CD4-positive, alpha-beta memory T cell (primary cell): ENCODE data around the gene OR1L8. TPM values are rescaled to one million over a fixed set of nuclear protein-coding genes. Genes with fewer than 3 reads are reported as not detected.

Source experiments
- CTCF ChIA-PET: fragments of 350-600 bp; sonication (Branson Sonifier 250); formaldehyde crosslinking; loops from one replicate; lab custom pipeline; 2021; ENCODE audit warnings: inconsistent platforms; ENCODE audit not compliant: partially characterized antibody; lab: Charles Lee
- POLR2A ChIA-PET: fragments of 350-600 bp; sonication (Branson Sonifier 250); formaldehyde crosslinking; loops from one replicate; lab custom pipeline; 2021; ENCODE audit not compliant: partially characterized antibody; lab: Charles Lee
- DNase-seq, 5 donors: peaks; one replicate each; pipeline versions ENCODE4 v3.0.0 to v3.0.0-alpha.2; 2020 to 2022; ENCODE audit warnings: mixed read lengths in 1 of 5
- H3K27ac ChIP-seq: one replicate; pipeline ENCODE4 v1.7.0; 2013; ENCODE audit warnings: low read depth, low read length
- H3K27me3 ChIP-seq: 2 replicates; pipeline ENCODE4 v1.7.0; 2013; ENCODE audit warnings: mild to moderate bottlenecking, low read length, moderate library complexity; ENCODE audit not compliant: insufficient read depth
- H3K36me3 ChIP-seq: 2 replicates; pipeline ENCODE4 v1.7.0; 2013; ENCODE audit warnings: mild to moderate bottlenecking, low read length, moderate library complexity; ENCODE audit not compliant: insufficient read depth
- H3K4me1 ChIP-seq: 2 replicates; pipeline ENCODE4 v1.7.0; 2013; ENCODE audit warnings: mild to moderate bottlenecking, low read length, moderate library complexity; ENCODE audit not compliant: insufficient read depth
- H3K4me3 ChIP-seq, 2 donors: one replicate each; pipeline ENCODE4 v1.7.0; 2013; ENCODE audit warnings: low read length in 2 of 2, mild to moderate bottlenecking in 1 of 2
- H3K9me3 ChIP-seq, 2 donors: one replicate each; pipeline ENCODE4 v1.7.0; 2013; ENCODE audit warnings: low read length in 2 of 2, control low read depth in 1 of 2; ENCODE audit not compliant: control insufficient read depth in 1 of 2
- H3K27ac Mint-ChIP-seq, 7 donors: one replicate each; pipeline ENCODE4 v1.8.0; 2020 to 2021; ENCODE audit warnings: mixed read lengths in 7 of 7, mild to moderate bottlenecking in 6 of 7, inconsistent platforms in 3 of 7, moderate library complexity in 3 of 7
- H3K27me3 Mint-ChIP-seq, 2 donors: one replicate each; pipeline ENCODE4 v1.8.0; 2020 to 2021; ENCODE audit warnings: mixed read lengths in 2 of 2
- H3K36me3 Mint-ChIP-seq, 2 donors: one replicate each; pipeline ENCODE4 v1.8.0; 2020 to 2021; ENCODE audit warnings: mixed read lengths in 2 of 2, inconsistent platforms in 1 of 2, mild to moderate bottlenecking in 1 of 2
- H3K4me1 Mint-ChIP-seq, 4 donors: one replicate each; pipeline ENCODE4 v1.8.0; 2020 to 2021; ENCODE audit warnings: mixed read lengths in 4 of 4, mild to moderate bottlenecking in 1 of 4
- H3K4me3 Mint-ChIP-seq, 8 donors: one replicate each; pipeline ENCODE4 v1.8.0; 2020 to 2021; ENCODE audit warnings: mixed read lengths in 8 of 8, mild to moderate bottlenecking in 7 of 8, moderate library complexity in 6 of 8, inconsistent platforms in 3 of 8
- H3K9me3 Mint-ChIP-seq, 8 donors: one replicate each; pipeline ENCODE4 v1.8.0; 2020 to 2021; ENCODE audit warnings: mixed read lengths in 8 of 8, mild to moderate bottlenecking in 5 of 8, inconsistent platforms in 3 of 8, moderate library complexity in 1 of 8
- intact Hi-C: fragments of 100-400 bp; cut with micrococcal nuclease; formaldehyde crosslinking; loops from one replicate; pipeline ENCODE4 v1.15.1; 2023
- polyA plus RNA-seq, 2 donors: library from polyadenylated mRNA; unstranded; fragments of 300-500 nt; fragmentation: Illumina TruSeq; gene quantifications; one replicate each; pipeline ENCODE4 v1.2.3, GENCODE V29; 2021
- total RNA-seq, 2 experiments: library from RNA; stranded (reverse); gene quantifications; one replicate each; pipeline ENCODE4 v1.2.3, GENCODE V29; 2021

OR1L8 gene
- total and polyA plus RNA-seq, 4 experiments from 2014 or later, result not detected

DNA sequence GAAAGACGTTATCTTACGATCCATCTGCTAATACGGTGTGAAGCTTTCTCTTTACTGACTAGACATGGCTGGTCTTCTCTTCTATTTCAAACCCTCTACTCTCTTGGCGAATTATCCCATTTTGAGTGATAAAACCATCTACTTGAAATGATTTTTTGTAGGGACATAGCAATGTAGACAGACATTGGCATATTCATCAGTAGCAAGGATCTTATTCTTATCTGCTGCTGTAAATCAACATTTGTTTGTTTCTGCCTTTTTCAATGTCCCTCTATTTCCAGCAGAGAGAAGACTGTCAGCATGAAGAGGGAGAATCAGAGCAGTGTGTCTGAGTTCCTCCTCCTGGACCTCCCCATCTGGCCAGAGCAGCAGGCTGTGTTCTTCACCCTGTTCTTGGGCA is 64.3 kb downstream of the OR1L8 start, which contains the start of gene OR1J4:
Gene OR1J4, plus strand, starts transcription at position 301 of the 400 bp plus-strand sequence. Its CDS starts 0 bp downstream, at position 301.
- no peaks in the 10 kb centered on the region for H3K9me3 ChIP-seq
- ChIA-PET POLR2A (no interaction called here), CTCF (no interaction called here)
- no peak within 1 kb of the TSS for H3K4me3 ChIP-seq
- no peak within 1 kb of the TSS for H3K27ac ChIP-seq
- no peaks in the 10 kb centered on the region for H3K36me3 ChIP-seq
- H3K4me1 Mint-ChIP-seq, result no peaks in the 10 kb centered on the region
- H3K36me3 Mint-ChIP-seq, result no peaks in the 10 kb centered on the region
- no peak within 1 kb of the TSS for H3K27ac Mint-ChIP-seq
- no peaks in the 10 kb centered on the region for H3K27me3 ChIP-seq
- intact Hi-C loops, result no loop called here
- DNase-seq, result no peak
- H3K27me3 Mint-ChIP-seq, result peaks cover 8 to 13% of the 10 kb centered on the region in 2 donors
- no peaks in the 10 kb centered on the region for H3K4me1 ChIP-seq
- H3K9me3 Mint-ChIP-seq, result no peaks in the 10 kb centered on the region
- H3K4me3 Mint-ChIP-seq, result no peak within 1 kb of the TSS

DNA sequence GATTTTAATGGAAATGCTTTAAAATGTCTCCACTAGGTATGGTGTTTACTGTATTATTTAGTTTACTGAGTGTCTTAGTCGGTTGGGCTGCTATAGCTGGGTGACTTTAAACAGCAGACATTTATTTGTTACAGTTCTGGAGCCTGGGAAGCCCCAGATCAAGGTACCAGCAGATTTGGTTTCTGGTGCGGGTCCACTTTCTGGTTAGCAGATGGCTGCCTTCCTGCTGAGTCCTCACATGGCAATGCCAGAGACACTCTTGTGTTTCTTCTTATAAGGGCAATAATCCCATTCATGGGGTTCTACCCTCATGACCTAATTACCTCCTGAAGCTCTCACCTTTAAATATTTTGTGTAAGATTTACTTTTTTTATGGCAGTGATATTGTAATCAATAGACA is 65.0 kb downstream of the OR1L8 start:
- H3K4me1 ChIP-seq, result no peaks in the 10 kb centered on the region
- no peak overlapping the region for H3K27ac ChIP-seq
- no peak overlapping the region for H3K4me3 ChIP-seq
- intact Hi-C loops, result no loop called here
- H3K27ac Mint-ChIP-seq, result no peak overlapping the region
- peaks cover 7 to 10% of the 10 kb centered on the region in 2 donors for H3K27me3 Mint-ChIP-seq
- no peaks in the 10 kb centered on the region for H3K9me3 ChIP-seq
- H3K4me1 Mint-ChIP-seq, result no peaks in the 10 kb centered on the region
- no peaks in the 10 kb centered on the region for H3K36me3 ChIP-seq
- no peak overlapping the region for H3K4me3 Mint-ChIP-seq
- no peaks in the 10 kb centered on the region for H3K27me3 ChIP-seq
- POLR2A ChIA-PET, result no interaction called here
- H3K9me3 Mint-ChIP-seq, result no peaks in the 10 kb centered on the region
- CTCF ChIA-PET, result no interaction called here
- no peak for DNase-seq
- no peaks in the 10 kb centered on the region for H3K36me3 Mint-ChIP-seq

Other genes with a start within 250 kb of the OR1L8 start
- gene PTGS1, start 212.4 kb downstream of the OR1L8 start, total RNA-seq, result under 1 TPM; 0.28 to 0.49 TPM
- under 1 TPM in 1 of 2 donors, not detected in 1; 0.17 TPM for gene PTGS1, start 212.4 kb downstream of the OR1L8 start, polyA plus RNA-seq
- gene OR1J1, start 105.5 kb downstream of the OR1L8 start, total RNA-seq, result not detected
- not detected for gene OR1J1, start 105.5 kb downstream of the OR1L8 start, polyA plus RNA-seq
- not detected for gene OR1J2, start 72.6 kb downstream of the OR1L8 start, total RNA-seq
- not detected for gene OR1J2, start 72.6 kb downstream of the OR1L8 start, polyA plus RNA-seq
- gene OR1J4, start 64.2 kb downstream of the OR1L8 start, total RNA-seq, result not detected
- not detected for gene OR1J4, start 64.2 kb downstream of the OR1L8 start, polyA plus RNA-seq
- gene OR1N1, start 56.1 kb downstream of the OR1L8 start, total RNA-seq, result not detected
- not detected for gene OR1N1, start 56.1 kb downstream of the OR1L8 start, polyA plus RNA-seq
- not detected for gene OR1N2, start 30.3 kb downstream of the OR1L8 start, total RNA-seq
- gene OR1N2, start 30.3 kb downstream of the OR1L8 start, polyA plus RNA-seq, result not detected
- gene OR1Q1, start 31.4 kb upstream of the OR1L8 start, total RNA-seq, result not detected
- not detected for gene OR1Q1, start 31.4 kb upstream of the OR1L8 start, polyA plus RNA-seq
- gene OR1B1, start 74.2 kb upstream of the OR1L8 start, total RNA-seq, result not detected
- not detected for gene OR1B1, start 74.2 kb upstream of the OR1L8 start, polyA plus RNA-seq
- gene OR1L1, start 78.3 kb upstream of the OR1L8 start, total RNA-seq, result not detected
- gene OR1L1, start 78.3 kb upstream of the OR1L8 start, polyA plus RNA-seq, result not detected
- not detected for gene OR1L3, start 91.7 kb upstream of the OR1L8 start, total RNA-seq
- gene OR1L3, start 91.7 kb upstream of the OR1L8 start, polyA plus RNA-seq, result not detected
- gene OR1L4, start 140.6 kb upstream of the OR1L8 start, total RNA-seq, result not detected
- not detected for gene OR1L4, start 140.6 kb upstream of the OR1L8 start, polyA plus RNA-seq
- not detected for gene OR1L6, start 158.9 kb upstream of the OR1L8 start, total RNA-seq
- not detected for gene OR1L6, start 158.9 kb upstream of the OR1L8 start, polyA plus RNA-seq
- gene OR5C1, start 205.5 kb upstream of the OR1L8 start, total RNA-seq, result not detected
- not detected for gene OR5C1, start 205.5 kb upstream of the OR1L8 start, polyA plus RNA-seq
- gene OR1K1, start 216.7 kb upstream of the OR1L8 start, total RNA-seq, result not detected
- gene OR1K1, start 216.7 kb upstream of the OR1L8 start, polyA plus RNA-seq, result not detected
- 10 to 100 TPM; 16.5 to 18.1 TPM for gene PDCL, start 245.2 kb upstream of the OR1L8 start, total RNA-seq
- 10 to 100 TPM; 10.4 to 12.1 TPM for gene PDCL, start 245.2 kb upstream of the OR1L8 start, polyA plus RNA-seq